Neuronal stem cell (in vitro differentiated cells): Measurements from ENCODE around the gene MAPKAP1.

Experiments used
- DNase-seq: peaks from one replicate; pipeline ENCODE4 v3.0.0-alpha.2; 2013; ENCODE audit warnings: low spot score
- H2AFZ ChIP-seq: one replicate; pipeline ENCODE4 v1.6.1; 2013; ENCODE audit warnings: mild to moderate bottlenecking, low read length, inconsistent platforms
- H2AK5ac ChIP-seq: 2 replicates; pipeline ENCODE4 v1.6.1; 2013; ENCODE audit warnings: low read depth, mild to moderate bottlenecking, inconsistent platforms, low read length, moderate library complexity, mixed read lengths
- H2BK120ac ChIP-seq: 2 replicates; pipeline ENCODE4 v1.6.1; 2013; ENCODE audit warnings: low read depth, mild to moderate bottlenecking, inconsistent platforms, low read length, moderate library complexity, mixed read lengths
- H2BK12ac ChIP-seq: one replicate; pipeline ENCODE4 v1.6.1; 2013; ENCODE audit warnings: low read length, inconsistent platforms
- H2BK15ac ChIP-seq: 2 replicates; pipeline ENCODE4 v1.6.1; 2013; ENCODE audit warnings: mild to moderate bottlenecking, low read length, inconsistent platforms, mixed read lengths
- H2BK5ac ChIP-seq: one replicate; pipeline ENCODE4 v1.6.1; 2013; ENCODE audit warnings: inconsistent platforms, mild to moderate bottlenecking, low read length, moderate library complexity
- H3K14ac ChIP-seq: one replicate; pipeline ENCODE4 v1.6.1; 2013; ENCODE audit warnings: low read length, inconsistent platforms
- H3K18ac ChIP-seq: 2 replicates; pipeline ENCODE4 v1.6.1; 2013; ENCODE audit warnings: low read length, inconsistent platforms
- H3K23ac ChIP-seq: 2 replicates; pipeline ENCODE4 v1.6.1; 2013; ENCODE audit warnings: low read depth, mild to moderate bottlenecking, mixed read lengths, low read length, inconsistent platforms; ENCODE audit not compliant: poor library complexity
- H3K27ac ChIP-seq: replicated peaks from 3 replicates; pipeline ENCODE4 v1.5.1; 2013; ENCODE audit warnings: low read length, inconsistent platforms
- H3K27me3 ChIP-seq, 3 experiments: 2 replicates each; pipeline ENCODE4 v1.6.1; 2013; ENCODE audit warnings: low read length in 3 of 3, mild to moderate bottlenecking in 2 of 3, inconsistent platforms in 1 of 3, low read depth in 1 of 3, mixed read lengths in 1 of 3, moderate library complexity in 1 of 3; ENCODE audit not compliant: control insufficient read depth in 3 of 3, insufficient read depth in 3 of 3
- H3K36me3 ChIP-seq, 2 donors: replicated peaks in 1 of 2; 2 replicates each; pipeline ENCODE4 v1.6.1; 2013; ENCODE audit warnings: low read length in 2 of 2; ENCODE audit not compliant: control insufficient read depth in 2 of 2, insufficient read depth in 2 of 2
- H3K4ac ChIP-seq: 2 replicates; pipeline ENCODE4 v1.6.1; 2013; ENCODE audit warnings: inconsistent platforms, mild to moderate bottlenecking, low read length, moderate library complexity
- H3K4me1 ChIP-seq, 2 donors: 1 replicate in 1 of 2; 2 replicates in 1 of 2; pipeline ENCODE4 v1.6.1; 2013; ENCODE audit warnings: low read length in 2 of 2, low read depth in 1 of 2; ENCODE audit not compliant: control insufficient read depth in 2 of 2, insufficient read depth in 1 of 2
- H3K4me2 ChIP-seq: one replicate; pipeline ENCODE4 v1.6.1; 2013; ENCODE audit warnings: mild to moderate bottlenecking, low read length, inconsistent platforms; ENCODE audit not compliant: insufficient read depth, poor library complexity, severe bottlenecking
- H3K4me3 ChIP-seq, 2 donors: 2 replicates each; pipeline ENCODE4 v1.5.1; 2013; ENCODE audit warnings: low read length in 2 of 2, mild to moderate bottlenecking in 2 of 2, inconsistent platforms in 1 of 2, moderate library complexity in 1 of 2
- H3K79me1 ChIP-seq: one replicate; pipeline ENCODE4 v1.6.1; 2013; ENCODE audit warnings: low read depth, mild to moderate bottlenecking, inconsistent platforms, low read length, moderate library complexity
- H3K9ac ChIP-seq: one replicate; pipeline ENCODE4 v1.6.1; 2013; ENCODE audit warnings: mild to moderate bottlenecking, low read depth, low read length, inconsistent platforms; ENCODE audit not compliant: poor library complexity
- H3K9me3 ChIP-seq, 2 donors: replicated peaks in 1 of 2; 2 replicates each; pipeline versions ENCODE3 to v1.6.1; 2013; ENCODE audit warnings: low read length in 2 of 2, mild to moderate bottlenecking in 2 of 2, inconsistent platforms in 1 of 2, low read depth in 1 of 2, mixed read lengths in 1 of 2, moderate library complexity in 1 of 2; ENCODE audit not compliant: control insufficient read depth in 2 of 2, insufficient read depth in 1 of 2
- H4K8ac ChIP-seq: one replicate; pipeline ENCODE4 v1.6.1; 2013; ENCODE audit warnings: low read depth, mild to moderate bottlenecking, inconsistent platforms, low read length, moderate library complexity
- H4K91ac ChIP-seq: one replicate; pipeline ENCODE4 v1.6.1; 2013; ENCODE audit warnings: low read length, low read depth, mild to moderate bottlenecking, inconsistent platforms; ENCODE audit not compliant: poor library complexity
- WGBS, 2 donors: extraction: QIAGEN DNeasy Blood & Tissue Kit; methylation state at CpG; one replicate each; pipeline ENCODE4 v1.1.7; 2013; ENCODE audit warnings: missing lambda C conversion rate in 2 of 2, mixed read lengths in 1 of 2; ENCODE audit not compliant: insufficient read length in 2 of 2, insufficient replicate concordance in 1 of 2; ENCODE audit errors: extremely low coverage in 2 of 2; 5-methylcytosine and 5-hydroxymethylcytosine counted together

Gene MAPKAP1

DNA sequence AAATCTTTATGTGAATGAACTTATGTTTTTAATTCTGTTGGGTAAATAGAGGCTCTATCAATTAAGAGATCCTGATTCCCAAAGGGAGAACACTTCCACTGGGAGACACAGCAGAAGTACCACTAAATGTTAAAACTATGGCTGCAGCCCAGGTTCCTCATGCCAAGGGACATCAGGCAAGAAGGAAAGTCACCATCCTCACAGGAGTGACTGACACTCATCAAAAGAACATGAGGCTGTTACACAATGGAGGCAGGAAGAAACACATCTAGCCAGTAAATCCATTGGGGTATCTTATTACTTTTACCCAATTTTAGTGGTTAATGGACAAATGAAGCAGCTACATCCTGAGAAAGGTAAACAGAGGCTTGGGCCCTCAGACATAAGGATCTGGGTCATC lies 94.4 kb downstream of the MAPKAP1 start:
- H3K79me1 ChIP-seq, result no peaks in the 10 kb centered on the region
- no peak overlapping the region for H3K4ac ChIP-seq
- DNase-seq, result no peak
- no peak overlapping the region for H2BK12ac ChIP-seq
- H3K4me3 ChIP-seq, result no peak overlapping the region
- H3K23ac ChIP-seq, result no peak overlapping the region
- H2BK5ac ChIP-seq, result no peak overlapping the region
- H3K18ac ChIP-seq, result no peak overlapping the region
- H3K36me3 ChIP-seq, result no peaks in the 10 kb centered on the region
- H2AK5ac ChIP-seq, result no peak overlapping the region
- H4K8ac ChIP-seq, result no peak overlapping the region
- H2AFZ ChIP-seq, result no peak overlapping the region
- H4K91ac ChIP-seq, result no peak overlapping the region
- no peak overlapping the region for H3K9ac ChIP-seq
- no peak overlapping the region for H3K4me2 ChIP-seq
- H3K27me3 ChIP-seq, result no peaks in the 10 kb centered on the region
- no peak overlapping the region for H2BK15ac ChIP-seq
- no peak overlapping the region for H2BK120ac ChIP-seq
- peaks cover 4% of the 10 kb centered on the region in 2 donors for H3K4me1 ChIP-seq
- H3K27ac ChIP-seq, result no peak overlapping the region
- H3K14ac ChIP-seq, result no peak overlapping the region
- H3K9me3 ChIP-seq, result no peaks in the 10 kb centered on the region

DNA sequence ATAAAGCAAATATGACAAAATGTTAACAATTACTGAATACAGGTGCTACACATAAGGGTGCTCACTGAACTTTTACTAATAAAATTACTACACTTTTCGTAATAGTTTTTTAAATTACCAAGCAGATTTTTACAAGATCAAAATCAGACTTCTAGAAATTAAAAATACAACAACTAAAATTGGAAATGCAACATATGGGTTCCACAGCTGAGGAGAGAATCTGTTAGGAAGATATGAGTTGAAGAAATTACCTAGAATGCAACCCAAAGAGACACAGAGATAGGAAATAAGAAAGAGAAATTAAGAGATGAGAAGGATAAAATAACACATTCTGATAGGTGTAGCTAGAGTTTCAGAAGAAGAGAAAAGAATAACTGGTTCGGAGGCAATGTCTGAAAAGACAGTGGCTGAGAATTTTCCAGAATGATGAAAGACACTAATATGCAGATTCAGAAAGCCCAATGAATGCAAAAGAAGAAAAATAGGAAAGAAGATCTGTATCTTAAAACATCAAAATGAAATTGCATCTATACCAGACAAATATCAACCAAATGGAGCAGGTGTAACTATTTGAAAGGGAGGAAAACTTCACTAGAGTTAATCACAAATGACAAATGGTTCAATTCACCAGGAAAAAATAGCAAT lies 95.8 kb downstream of the MAPKAP1 start:
- Histone ChIP-seq H3K4me3 (no peak overlapping the region), H4K91ac (no peak overlapping the region), H2BK15ac (no peak overlapping the region), H3K4ac (no peak overlapping the region), H3K9me3 (no peaks in the 10 kb centered on the region), H2AFZ (no peak overlapping the region), H2BK120ac (no peak overlapping the region), H3K4me1 (peaks cover 4 to 7% of the 10 kb centered on the region in 2 donors), H2BK5ac (no peak overlapping the region), H3K36me3 (no peaks in the 10 kb centered on the region), H3K18ac (no peak overlapping the region), H3K27me3 (no peaks in the 10 kb centered on the region), H3K23ac (no peak overlapping the region), H4K8ac (no peak overlapping the region), H3K14ac (no peak overlapping the region), H3K9ac (no peak overlapping the region), H3K79me1 (no peaks in the 10 kb centered on the region), H2BK12ac (no peak overlapping the region), H2AK5ac (no peak overlapping the region), H3K27ac (no peak overlapping the region), H3K4me2 (no peak overlapping the region)
- WGBS, 2 donors, result no CpG with 5 or more reads among the region's 2 CpGs
- DNase-seq, result no peak

- Histone ChIP-seq H2AFZ (no peak overlapping the region), H3K79me1 (no peaks in the 10 kb centered on the region), H3K27me3 (no peaks in the 10 kb centered on the region), H3K4me2 (no peak overlapping the region), H3K27ac (no peak overlapping the region), H4K8ac (no peak overlapping the region), H3K23ac (no peak overlapping the region), H2BK5ac (no peak overlapping the region), H2BK12ac (no peak overlapping the region), H2BK15ac (no peak overlapping the region), H3K14ac (no peak overlapping the region), H2AK5ac (no peak overlapping the region), H2BK120ac (no peak overlapping the region), H3K36me3 (no peaks in the 10 kb centered on the region), H3K9me3 (no peaks in the 10 kb centered on the region), H4K91ac (no peak overlapping the region), H3K18ac (no peak overlapping the region), H3K4me3 (no peak overlapping the region), H3K4ac (no peak overlapping the region), H3K9ac (no peak overlapping the region), H3K4me1 (peaks cover 8 to 11% of the 10 kb centered on the region in 2 donors)
- DNase-seq, result no peak
- no CpG with 5 or more reads among the region's 1 CpG for WGBS, 2 donors
Measured at GRCh38 chr9:125609744-125610143, 97.3 kb downstream of the MAPKAP1 start.

GRCh38 chr9:125608489-125609224 lies 98.4 kb downstream of the MAPKAP1 start:
- no peak overlapping the region for H3K14ac ChIP-seq
- no peak overlapping the region for H3K18ac ChIP-seq
- H3K4me1 ChIP-seq, result peaks cover 8 to 11% of the 10 kb centered on the region in 2 donors
- H2BK120ac ChIP-seq, result no peak overlapping the region
- no peak overlapping the region for H2AK5ac ChIP-seq
- no peaks in the 10 kb centered on the region for H3K79me1 ChIP-seq
- no peak overlapping the region for H3K4me3 ChIP-seq
- no peak overlapping the region for H4K91ac ChIP-seq
- H3K4ac ChIP-seq, result no peak overlapping the region
- no peak overlapping the region for H3K9ac ChIP-seq
- H2AFZ ChIP-seq, result no peak overlapping the region
- H2BK12ac ChIP-seq, result no peak overlapping the region
- no peaks in the 10 kb centered on the region for H3K36me3 ChIP-seq
- no peak overlapping the region for H4K8ac ChIP-seq
- no peaks in the 10 kb centered on the region for H3K9me3 ChIP-seq
- no peaks in the 10 kb centered on the region for H3K27me3 ChIP-seq
- H2BK5ac ChIP-seq, result no peak overlapping the region
- H3K4me2 ChIP-seq, result no peak overlapping the region
- H2BK15ac ChIP-seq, result no peak overlapping the region
- no peak overlapping the region for H3K23ac ChIP-seq
- peak overlapping the region; percentile 18 for H3K27ac ChIP-seq
- WGBS, 2 donors, result no CpG with 5 or more reads among the region's 10 CpGs
- DNase-seq, result no peak
